ENCODE data around the gene NEURL1. TPM values are rescaled to one million over a fixed set of nuclear protein-coding genes. Genes with fewer than 3 reads are reported as not detected.

Gene NEURL1
- total RNA-seq, 2 donors from 2014 or later = 0.37 to 0.38 TPM

- Histone ChIP-seq H3K9ac (ENCODE audit: extremely low read depth, low read length, poor library complexity, severe bottlenecking) (no peak overlapping the region), H3K27ac (ENCODE audit: low read depth, low read length) (no peak overlapping the region), H3K4me3 (ENCODE audit: low read length) (no peak overlapping the region), H3K4me1 (ENCODE audit: control insufficient read depth, insufficient read depth, low read length) (no peaks in the 10 kb centered on the region), H3K9me3 (ENCODE audit: control insufficient read depth, low read length) (no peaks in the 10 kb centered on the region), H3K27me3 (ENCODE audit: control insufficient read depth, insufficient read depth, low read length, poor library complexity, severe bottlenecking) (no peaks in the 10 kb centered on the region), H3K36me3 (ENCODE audit: control insufficient read depth, insufficient read depth, low read length) (no peaks in the 10 kb centered on the region)
- no peak overlapping the region for H3K4me3 Mint-ChIP-seq
- no peaks in the 10 kb centered on the region for H3K27me3 Mint-ChIP-seq (ENCODE audit: insufficient read depth)
- H3K9me3 Mint-ChIP-seq = no peaks in the 10 kb centered on the region
- no peak for DNase-seq
- WGBS, 2 experiments (ENCODE audit: insufficient coverage in 1 of 2, insufficient read length in 1 of 2) = 84 to 94% methylated on average over 4 to 8 of the region's 8 CpGs
- no peak for TF ChIP-seq CTCF (conservative IDR thresholded peaks at IDR 0.05)
- peak overlapping the region; percentile 56 for H3K27ac Mint-ChIP-seq
- H3K4me1 Mint-ChIP-seq = peaks cover 19% of the 10 kb centered on the region
- peaks cover under 1% of the 10 kb centered on the region for H3K36me3 Mint-ChIP-seq (ENCODE audit: low read depth)
Observed at GRCh38 chr10:103638948-103639347, 145.4 kb downstream of the NEURL1 start.

GRCh38 chr10:103640436-103641181, 147.1 kb downstream of the NEURL1 start:
- no peak for DNase-seq
- Histone ChIP-seq H3K27ac (ENCODE audit: low read depth, low read length) (no peak overlapping the region), H3K4me3 (ENCODE audit: low read length) (no peak overlapping the region), H3K4me1 (ENCODE audit: control insufficient read depth, insufficient read depth, low read length) (no peaks in the 10 kb centered on the region), H3K36me3 (ENCODE audit: control insufficient read depth, insufficient read depth, low read length) (no peaks in the 10 kb centered on the region), H3K9me3 (ENCODE audit: control insufficient read depth, low read length) (no peaks in the 10 kb centered on the region), H3K27me3 (ENCODE audit: control insufficient read depth, insufficient read depth, low read length, poor library complexity, severe bottlenecking) (no peaks in the 10 kb centered on the region), H3K9ac (ENCODE audit: extremely low read depth, low read length, poor library complexity, severe bottlenecking) (no peak overlapping the region)
- no peaks in the 10 kb centered on the region for H3K9me3 Mint-ChIP-seq
- no peak overlapping the region for H3K4me3 Mint-ChIP-seq
- no peak overlapping the region for H3K27ac Mint-ChIP-seq
- H3K36me3 Mint-ChIP-seq (ENCODE audit: low read depth) = peaks cover 4% of the 10 kb centered on the region
- TF ChIP-seq CTCF (conservative IDR thresholded peaks at IDR 0.05) = no peak
- WGBS, 2 experiments (ENCODE audit: insufficient coverage in 1 of 2, insufficient read length in 1 of 2) = 92 to 93% methylated on average over 10 to 11 of the region's 11 CpGs
- H3K4me1 Mint-ChIP-seq = peaks cover 19% of the 10 kb centered on the region
- no peaks in the 10 kb centered on the region for H3K27me3 Mint-ChIP-seq (ENCODE audit: insufficient read depth)

DNA sequence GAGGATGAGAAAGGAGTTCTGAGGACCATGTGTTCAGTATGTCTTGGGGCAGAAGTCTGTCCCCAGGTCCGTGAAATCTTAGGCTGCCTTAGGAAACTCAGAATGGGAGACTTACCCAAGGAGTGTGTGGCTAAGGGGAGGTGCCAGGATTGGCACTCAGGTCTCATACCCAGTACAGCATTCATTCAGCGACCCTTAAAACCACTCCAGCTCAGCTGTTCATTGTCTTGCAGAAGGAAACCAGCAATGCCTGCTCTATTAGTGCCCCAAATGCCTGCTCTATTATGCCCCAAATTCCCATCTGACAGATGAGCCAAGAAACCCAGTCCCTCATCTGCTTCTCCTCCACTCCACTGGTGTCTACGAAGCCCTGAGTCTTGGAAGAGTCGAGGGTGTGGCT, 147.8 kb downstream of the NEURL1 start:
- Histone ChIP-seq H3K27me3 (ENCODE audit: control insufficient read depth, insufficient read depth, low read length, poor library complexity, severe bottlenecking) (no peaks in the 10 kb centered on the region), H3K9ac (ENCODE audit: extremely low read depth, low read length, poor library complexity, severe bottlenecking) (no peak overlapping the region), H3K4me3 (ENCODE audit: low read length) (no peak overlapping the region), H3K9me3 (ENCODE audit: control insufficient read depth, low read length) (no peaks in the 10 kb centered on the region), H3K27ac (ENCODE audit: low read depth, low read length) (no peak overlapping the region), H3K36me3 (ENCODE audit: control insufficient read depth, insufficient read depth, low read length) (no peaks in the 10 kb centered on the region), H3K4me1 (ENCODE audit: control insufficient read depth, insufficient read depth, low read length) (no peaks in the 10 kb centered on the region)
- WGBS, 2 experiments (ENCODE audit: insufficient coverage in 1 of 2, insufficient read length in 1 of 2) = 81 to 93% methylated on average over 3 to 4 of the region's 4 CpGs
- peaks cover 18% of the 10 kb centered on the region for H3K4me1 Mint-ChIP-seq
- TF ChIP-seq CTCF (conservative IDR thresholded peaks at IDR 0.05) = no peak
- no peak overlapping the region for H3K27ac Mint-ChIP-seq
- DNase-seq = no peak
- H3K4me3 Mint-ChIP-seq = no peak overlapping the region
- no peaks in the 10 kb centered on the region for H3K27me3 Mint-ChIP-seq (ENCODE audit: insufficient read depth)
- H3K9me3 Mint-ChIP-seq = no peaks in the 10 kb centered on the region
- H3K36me3 Mint-ChIP-seq (ENCODE audit: low read depth) = peaks cover 4% of the 10 kb centered on the region

Other genes starting within 250 kb of the NEURL1 start
- not detected for gene RPEL1, start 247.8 kb upstream of the NEURL1 start, total RNA-seq
- 1 to 10 TPM; 3.3 to 3.4 TPM for gene INA, start 216.6 kb upstream of the NEURL1 start, total RNA-seq
- gene PCGF6, start 142.6 kb upstream of the NEURL1 start, total RNA-seq = 10 to 100 TPM; 18.9 to 20.5 TPM
- gene TAF5, start 125.7 kb upstream of the NEURL1 start, total RNA-seq = 10 to 100 TPM in 1 of 2 donors, 1 to 10 TPM in 1; 8.4 to 10.1 TPM
- gene ATP5MK, start 97.2 kb upstream of the NEURL1 start, total RNA-seq = 100 to 1,000 TPM; 360 to 396 TPM
- 10 to 100 TPM; 62.3 to 65.8 TPM for gene PDCD11, start 97.1 kb upstream of the NEURL1 start, total RNA-seq
- gene CALHM2, start 41.3 kb upstream of the NEURL1 start, total RNA-seq = 1 to 10 TPM; 1.0 to 3.1 TPM
- not detected for gene CALHM1, start 34.8 kb upstream of the NEURL1 start, total RNA-seq
- gene CALHM3, start 14.5 kb upstream of the NEURL1 start, total RNA-seq = not detected

All from endodermal cell (in vitro differentiated cells).